ENCODE results near the gene PTPRM.

The PTPRM gene

DNA sequence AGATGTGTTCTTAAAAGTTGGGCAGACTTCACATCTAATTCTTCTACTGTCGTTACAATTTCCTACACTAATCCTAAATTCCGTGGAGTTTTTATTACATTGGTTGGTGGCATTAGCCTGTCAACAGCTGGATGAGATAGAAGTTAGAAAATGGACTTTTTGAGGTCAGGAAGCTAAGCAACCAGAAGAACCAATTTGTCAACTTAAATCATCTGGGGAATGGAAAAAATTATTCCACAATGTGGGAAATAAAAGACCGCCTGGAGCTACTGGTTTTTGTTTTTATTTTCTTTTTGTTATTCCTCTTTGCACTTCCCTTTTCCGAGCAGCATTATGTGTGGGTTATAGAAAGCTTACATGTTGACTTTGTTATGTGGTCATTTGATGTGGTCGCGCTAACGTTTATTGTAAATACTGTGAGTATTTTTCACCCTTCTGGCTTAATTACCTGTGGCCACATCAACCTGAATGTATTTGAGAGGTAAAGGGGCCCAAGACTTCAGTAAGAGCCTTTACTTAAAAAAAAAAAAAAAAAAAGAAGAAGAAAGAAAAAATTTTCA, 75.3 kb downstream of the PTPRM start:
- no peaks in the 10 kb centered on the region for H3K27me3 ChIP-seq (ENCODE audit: low read length)
- H3K79me2 ChIP-seq (ENCODE audit: insufficient read depth, low read length), result no peaks in the 10 kb centered on the region
- H2AFZ ChIP-seq (ENCODE audit: low read depth, low read length, severe bottlenecking), result no peak overlapping the region
- no peaks in the 10 kb centered on the region for H4K20me1 ChIP-seq (ENCODE audit: low read depth, low read length)
- no peaks in the 10 kb centered on the region for H3K9me2 ChIP-seq (replicated peaks; ENCODE audit: insufficient read depth, low read length)
- no peak overlapping the region for H3K4me2 ChIP-seq (ENCODE audit: low read depth, low read length, poor library complexity, severe bottlenecking)
- H3K9ac ChIP-seq (ENCODE audit: low read length), result no peak overlapping the region
- no peak overlapping the region for H3K4me3 ChIP-seq (ENCODE audit: insufficient read depth, low read length, poor library complexity, severe bottlenecking)
- H3K9me3 ChIP-seq (ENCODE audit: insufficient read depth, low read length), result no peaks in the 10 kb centered on the region
- no peak for TF ChIP-seq EZH2phosphoT487 (conservative IDR thresholded peaks at IDR 0.05; ENCODE audit: low read length)
- TF ChIP-seq, protein P1, sequence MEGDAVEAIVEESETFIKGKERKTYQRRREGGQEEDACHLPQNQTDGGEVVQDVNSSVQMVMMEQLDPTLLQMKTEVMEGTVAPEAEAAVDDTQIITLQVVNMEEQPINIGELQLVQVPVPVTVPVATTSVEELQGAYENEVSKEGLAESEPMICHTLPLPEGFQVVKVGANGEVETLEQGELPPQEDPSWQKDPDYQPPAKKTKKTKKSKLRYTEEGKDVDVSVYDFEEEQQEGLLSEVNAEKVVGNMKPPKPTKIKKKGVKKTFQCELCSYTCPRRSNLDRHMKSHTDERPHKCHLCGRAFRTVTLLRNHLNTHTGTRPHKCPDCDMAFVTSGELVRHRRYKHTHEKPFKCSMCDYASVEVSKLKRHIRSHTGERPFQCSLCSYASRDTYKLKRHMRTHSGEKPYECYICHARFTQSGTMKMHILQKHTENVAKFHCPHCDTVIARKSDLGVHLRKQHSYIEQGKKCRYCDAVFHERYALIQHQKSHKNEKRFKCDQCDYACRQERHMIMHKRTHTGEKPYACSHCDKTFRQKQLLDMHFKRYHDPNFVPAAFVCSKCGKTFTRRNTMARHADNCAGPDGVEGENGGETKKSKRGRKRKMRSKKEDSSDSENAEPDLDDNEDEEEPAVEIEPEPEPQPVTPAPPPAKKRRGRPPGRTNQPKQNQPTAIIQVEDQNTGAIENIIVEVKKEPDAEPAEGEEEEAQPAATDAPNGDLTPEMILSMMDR (IDR thresholded peaks at IDR 0.05; ENCODE audit: insufficient read depth, low read length, poor library complexity, severe bottlenecking), result no peak
- no peaks in the 10 kb centered on the region for H3K36me3 ChIP-seq (ENCODE audit: low read length)
- H3K27ac ChIP-seq (ENCODE audit: low read depth, low read length), result no peak overlapping the region
- no peaks in the 10 kb centered on the region for H3F3A ChIP-seq (ENCODE audit: insufficient read depth)

DNA sequence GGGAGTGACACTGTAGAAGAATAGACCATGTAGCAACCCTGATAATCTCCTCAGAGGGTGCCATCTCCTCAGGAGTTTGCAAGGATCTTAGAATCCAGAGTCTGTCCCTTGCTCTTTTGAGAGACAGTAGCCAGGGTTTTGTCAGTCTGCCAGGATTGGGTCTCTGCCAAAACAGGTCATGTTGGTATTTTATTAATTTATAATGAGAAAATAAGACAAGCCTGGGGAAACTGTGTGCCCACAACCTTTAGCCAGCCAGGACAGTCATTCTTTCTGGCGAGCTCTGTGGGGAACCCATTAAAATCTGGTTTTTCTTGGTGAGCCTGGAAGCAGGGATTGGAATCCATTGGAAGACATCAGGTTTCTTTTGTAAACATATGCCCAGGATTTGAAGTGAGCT, 78.6 kb downstream of the PTPRM start:
- Histone ChIP-seq H3K27ac (ENCODE audit: low read depth, low read length) (no peak overlapping the region), H3K4me2 (ENCODE audit: low read depth, low read length, poor library complexity, severe bottlenecking) (no peak overlapping the region), H3K79me2 (ENCODE audit: insufficient read depth, low read length) (no peaks in the 10 kb centered on the region), H3K27me3 (ENCODE audit: low read length) (no peaks in the 10 kb centered on the region), H3F3A (ENCODE audit: insufficient read depth) (no peaks in the 10 kb centered on the region), H3K36me3 (ENCODE audit: low read length) (no peaks in the 10 kb centered on the region), H3K9ac (ENCODE audit: low read length) (no peak overlapping the region), H3K4me3 (ENCODE audit: insufficient read depth, low read length, poor library complexity, severe bottlenecking) (no peak overlapping the region), H3K9me3 (ENCODE audit: insufficient read depth, low read length) (no peaks in the 10 kb centered on the region), H3K9me2 (replicated peaks; ENCODE audit: insufficient read depth, low read length) (no peaks in the 10 kb centered on the region), H4K20me1 (ENCODE audit: low read depth, low read length) (no peaks in the 10 kb centered on the region), H2AFZ (ENCODE audit: low read depth, low read length, severe bottlenecking) (no peak overlapping the region)
- TF ChIP-seq, protein P1 (IDR thresholded peaks at IDR 0.05; ENCODE audit: insufficient read depth, low read length, poor library complexity, severe bottlenecking), result no peak
- no peak for TF ChIP-seq EZH2phosphoT487 (conservative IDR thresholded peaks at IDR 0.05; ENCODE audit: low read length)

DNA sequence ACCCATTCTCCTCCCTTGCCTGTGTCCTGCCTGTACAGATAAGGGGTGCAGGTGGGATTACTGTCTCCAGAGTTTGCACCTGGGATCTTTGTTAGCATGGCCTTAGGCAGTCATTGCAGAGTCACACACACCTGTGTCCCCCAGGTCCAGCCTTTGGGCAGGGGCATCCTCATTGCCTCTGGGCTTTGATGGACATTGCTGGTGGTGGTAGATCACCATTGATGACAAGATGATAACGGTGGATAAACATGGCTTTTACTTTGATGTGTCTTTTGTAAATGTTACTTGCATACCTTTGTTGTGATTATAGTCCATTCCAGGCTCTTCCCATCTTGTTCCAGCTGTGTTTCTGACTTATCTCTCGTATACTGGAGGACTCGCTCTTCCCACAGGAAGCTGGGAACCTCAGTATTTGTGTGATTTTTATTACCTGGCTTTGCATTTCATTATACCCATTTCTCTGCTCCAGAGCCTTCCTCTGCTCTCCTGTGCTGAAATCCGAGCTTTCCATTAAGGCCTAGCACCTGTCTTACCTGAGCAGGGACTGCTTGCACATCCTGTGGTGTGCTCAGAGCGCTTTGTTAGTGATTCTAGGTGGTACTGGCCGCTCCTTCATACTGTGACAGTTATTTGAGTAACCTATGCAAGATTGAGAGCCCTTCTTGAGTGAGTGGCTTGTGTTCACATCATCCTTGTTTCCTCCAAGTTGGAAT, 79.2 kb downstream of the PTPRM start:
- H3K27me3 ChIP-seq (ENCODE audit: low read length), result no peaks in the 10 kb centered on the region
- no peak overlapping the region for H3K27ac ChIP-seq (ENCODE audit: low read depth, low read length)
- H2AFZ ChIP-seq (ENCODE audit: low read depth, low read length, severe bottlenecking), result no peak overlapping the region
- no peaks in the 10 kb centered on the region for H3K79me2 ChIP-seq (ENCODE audit: insufficient read depth, low read length)
- H3F3A ChIP-seq (ENCODE audit: insufficient read depth), result no peaks in the 10 kb centered on the region
- no peak overlapping the region for H3K4me2 ChIP-seq (ENCODE audit: low read depth, low read length, poor library complexity, severe bottlenecking)
- H3K9me2 ChIP-seq (replicated peaks; ENCODE audit: insufficient read depth, low read length), result no peaks in the 10 kb centered on the region
- H3K36me3 ChIP-seq (ENCODE audit: low read length), result no peaks in the 10 kb centered on the region
- H3K9me3 ChIP-seq (ENCODE audit: insufficient read depth, low read length), result no peaks in the 10 kb centered on the region
- H4K20me1 ChIP-seq (ENCODE audit: low read depth, low read length), result no peaks in the 10 kb centered on the region
- no peak overlapping the region for H3K9ac ChIP-seq (ENCODE audit: low read length)
- H3K4me3 ChIP-seq (ENCODE audit: insufficient read depth, low read length, poor library complexity, severe bottlenecking), result no peak overlapping the region
- TF ChIP-seq, protein P1 (IDR thresholded peaks at IDR 0.05; ENCODE audit: insufficient read depth, low read length, poor library complexity, severe bottlenecking), result no peak
- TF ChIP-seq EZH2phosphoT487 (conservative IDR thresholded peaks at IDR 0.05; ENCODE audit: low read length), result no peak

Measured in SU-DHL-6 (cell line).